GM21723 (cell line): ENCODE data around the gene MSLN.
"Not testable (repeated sequence)": the region's sequence is repeated elsewhere in the genome, so short reads cannot be mapped to it uniquely, and the experiment has no call there.

Experiments used
- ATAC-seq: cut with Tn5 transposase; IDR thresholded peaks from one replicate; pipeline ENCODE4 v1.9.1; 2021; ENCODE audit warnings: mild to moderate bottlenecking, moderate library complexity; ENCODE audit not compliant: unreplicated experiment

MSLN gene

GRCh38 chr16:760545-761343 is at the start of gene MSLN:
Gene MSLN (plus strand): TSS chr16:760734. CDS start chr16:762681, 1,947 bp downstream.
- no peak for ATAC-seq

GRCh38 chr16:711084-711483 is 49.5 kb upstream of the MSLN start:
- ATAC-seq: no peak

GRCh38 chr16:711548-712320 is 48.8 kb upstream of the MSLN start:
- no peak for ATAC-seq

GRCh38 chr16:712740-713250 is 47.7 kb upstream of the MSLN start:
- ATAC-seq: not testable (repeated sequence)

GRCh38 chr16:714079-714478 is 46.5 kb upstream of the MSLN start:
- no peak for ATAC-seq

- ATAC-seq: peak; percentile 55
Observed at GRCh38 chr16:714558-715476, 45.7 kb upstream of the MSLN start, which contains the start of gene METRN. Gene METRN (plus strand): TSS chr16:715118. CDS start chr16:715290, 172 bp downstream.

- ATAC-seq: peak; percentile 8
Observed at GRCh38 chr16:715477-716199, 44.9 kb upstream of the MSLN start.

- ATAC-seq: no peak
Observed at GRCh38 chr16:716200-716568, 44.4 kb upstream of the MSLN start.

GRCh38 chr16:716768-717325 is 43.7 kb upstream of the MSLN start:
- ATAC-seq: no peak

- no peak for ATAC-seq
Observed at GRCh38 chr16:717450-718245, 42.9 kb upstream of the MSLN start.

- ATAC-seq: no peak
Observed at GRCh38 chr16:718389-718788, 42.1 kb upstream of the MSLN start.

GRCh38 chr16:718922-719321 is 41.6 kb upstream of the MSLN start:
- ATAC-seq: no peak

GRCh38 chr16:719815-720446 is 40.6 kb upstream of the MSLN start:
- no peak for ATAC-seq

- peak; percentile 21 for ATAC-seq
Observed at GRCh38 chr16:720447-720989, 40.0 kb upstream of the MSLN start.

GRCh38 chr16:720990-721764 is 39.4 kb upstream of the MSLN start, which contains the start of gene ANTKMT:
Gene ANTKMT (plus strand): TSS chr16:721146. CDS start chr16:721275, 129 bp downstream.
- peak; percentile 55 for ATAC-seq

GRCh38 chr16:721765-722540 is 38.6 kb upstream of the MSLN start:
- ATAC-seq: no peak
